GM21360 (cell line): Measurements from ENCODE around the gene HTT.

Experiments
- ATAC-seq: cut with Tn5 transposase; IDR thresholded peaks from one replicate; pipeline ENCODE4 v1.9.1; 2021; ENCODE audit warnings: mild to moderate bottlenecking, moderate library complexity; ENCODE audit not compliant: unreplicated experiment

The HTT gene

GRCh38 chr4:3232001-3232400, 157.5 kb downstream of the HTT start:
- ATAC-seq: no peak

GRCh38 chr4:3232871-3233271, 158.4 kb downstream of the HTT start:
- no peak for ATAC-seq

GRCh38 chr4:3233391-3234071, 159.1 kb downstream of the HTT start:
- ATAC-seq: no peak

- ATAC-seq: no peak
Observed at GRCh38 chr4:3234171-3235029, 159.9 kb downstream of the HTT start.

GRCh38 chr4:3235030-3235345, 160.5 kb downstream of the HTT start:
- no peak for ATAC-seq

- ATAC-seq: no peak
Observed at GRCh38 chr4:3235581-3235980, 161.1 kb downstream of the HTT start.

GRCh38 chr4:3236326-3236878, 161.9 kb downstream of the HTT start:
- ATAC-seq: no peak

- no peak for ATAC-seq
Observed at GRCh38 chr4:3237266-3237665, 162.8 kb downstream of the HTT start.

GRCh38 chr4:3237712-3238560, 163.5 kb downstream of the HTT start:
- ATAC-seq: no peak

- ATAC-seq: no peak
Observed at GRCh38 chr4:3238721-3239120, 164.2 kb downstream of the HTT start.

- no peak for ATAC-seq
Observed at GRCh38 chr4:3239303-3239702, 164.8 kb downstream of the HTT start.

GRCh38 chr4:3239998-3240920, 165.8 kb downstream of the HTT start:
- no peak for ATAC-seq

GRCh38 chr4:3240936-3241522, 166.5 kb downstream of the HTT start:
- ATAC-seq: no peak

- ATAC-seq: no peak
Observed at GRCh38 chr4:3241898-3242524, 167.5 kb downstream of the HTT start.

GRCh38 chr4:3243136-3243780, 168.8 kb downstream of the HTT start:
- ATAC-seq: no peak

GRCh38 chr4:3244002-3244401, 169.5 kb downstream of the HTT start:
- no peak for ATAC-seq

- ATAC-seq: no peak
Observed at GRCh38 chr4:3244747-3245146, 170.3 kb downstream of the HTT start.

- no peak for ATAC-seq
Observed at GRCh38 chr4:3245676-3246075, 171.2 kb downstream of the HTT start.
